ENCODE measurements around the gene GPD2. TPM values are rescaled to one million over a fixed set of nuclear protein-coding genes. Genes with fewer than 3 reads are reported as not detected.
"Not testable (repeated sequence)": the region's sequence is repeated elsewhere in the genome, so short reads cannot be mapped to it uniquely, and the experiment has no call there.

Gene GPD2
- total RNA-seq, 1 donor from 2014 or later, result 25.3 TPM

- no peak for DNase-seq (ENCODE audit: extremely low spot score, unreplicated experiment)
- H3K27ac Mint-ChIP-seq, result no peak overlapping the region
- TF ChIP-seq CTCF (conservative IDR thresholded peaks at IDR 0.05), result no peak
- H3K9me3 Mint-ChIP-seq, result no peaks in the 10 kb centered on the region
- no peaks in the 10 kb centered on the region for H3K36me3 Mint-ChIP-seq
- no peaks in the 10 kb centered on the region for H3K27me3 Mint-ChIP-seq
- no peaks in the 10 kb centered on the region for H3K4me1 Mint-ChIP-seq (ENCODE audit: unreplicated experiment)
- no peak overlapping the region for H3K4me3 Mint-ChIP-seq
Measured at GRCh38 chr2:156601855-156602551, 165.8 kb downstream of the GPD2 start.

- no peaks in the 10 kb centered on the region for H3K9me3 Mint-ChIP-seq
- H3K27ac Mint-ChIP-seq, result no peak overlapping the region
- H3K27me3 Mint-ChIP-seq, result no peaks in the 10 kb centered on the region
- no peak overlapping the region for H3K4me3 Mint-ChIP-seq
- no peak for TF ChIP-seq CTCF (conservative IDR thresholded peaks at IDR 0.05)
- DNase-seq (ENCODE audit: extremely low spot score, unreplicated experiment), result no peak
- no peaks in the 10 kb centered on the region for H3K36me3 Mint-ChIP-seq
- H3K4me1 Mint-ChIP-seq (ENCODE audit: unreplicated experiment), result no peaks in the 10 kb centered on the region
Measured at GRCh38 chr2:156602552-156602933, 166.4 kb downstream of the GPD2 start.

GRCh38 chr2:156615836-156616322 lies 179.7 kb downstream of the GPD2 start:
- Mint-ChIP-seq H3K4me1 (ENCODE audit: unreplicated experiment) (no peaks in the 10 kb centered on the region), H3K4me3 (no peak overlapping the region), H3K9me3 (no peaks in the 10 kb centered on the region), H3K27me3 (peaks cover 3% of the 10 kb centered on the region), H3K36me3 (no peaks in the 10 kb centered on the region), H3K27ac (no peak overlapping the region)
- no peak for DNase-seq (ENCODE audit: extremely low spot score, unreplicated experiment)
- no peak for TF ChIP-seq CTCF (conservative IDR thresholded peaks at IDR 0.05)

GRCh38 chr2:156618071-156618470 lies 181.9 kb downstream of the GPD2 start:
- not testable (repeated sequence) for H3K4me3 Mint-ChIP-seq; H3K27ac Mint-ChIP-seq; H3K27me3 Mint-ChIP-seq; H3K4me1 Mint-ChIP-seq (ENCODE audit: unreplicated experiment); H3K9me3 Mint-ChIP-seq; DNase-seq (ENCODE audit: extremely low spot score, unreplicated experiment); H3K36me3 Mint-ChIP-seq

- no peak overlapping the region for H3K27ac Mint-ChIP-seq
- H3K27me3 Mint-ChIP-seq, result peaks cover 3% of the 10 kb centered on the region
- no peaks in the 10 kb centered on the region for H3K9me3 Mint-ChIP-seq
- no peak overlapping the region for H3K4me3 Mint-ChIP-seq
- TF ChIP-seq CTCF (conservative IDR thresholded peaks at IDR 0.05), result no peak
- DNase-seq (ENCODE audit: extremely low spot score, unreplicated experiment), result no peak
- no peaks in the 10 kb centered on the region for H3K36me3 Mint-ChIP-seq
- no peaks in the 10 kb centered on the region for H3K4me1 Mint-ChIP-seq (ENCODE audit: unreplicated experiment)
Measured at GRCh38 chr2:156619021-156619539, 182.9 kb downstream of the GPD2 start.

- H3K4me1 Mint-ChIP-seq (ENCODE audit: unreplicated experiment), result peaks cover 13% of the 10 kb centered on the region
- no peaks in the 10 kb centered on the region for H3K27me3 Mint-ChIP-seq
- peaks cover 5% of the 10 kb centered on the region for H3K9me3 Mint-ChIP-seq
Measured at GRCh38 chr2:156622491-156622890, 186.3 kb downstream of the GPD2 start.

More at GRCh38 chr2:156622491-156622890, 186.3 kb downstream of the GPD2 start:
- Mint-ChIP-seq H3K36me3 (no peaks in the 10 kb centered on the region), H3K4me3 (no peak overlapping the region), H3K27ac (no peak overlapping the region)
- no peak for DNase-seq (ENCODE audit: extremely low spot score, unreplicated experiment)
- TF ChIP-seq CTCF (conservative IDR thresholded peaks at IDR 0.05), result no peak
